GM12872 (cell line): ENCODE results near the gene CLDND2.

Experiments
- TF ChIP-seq, protein P1 (sequence below): IDR thresholded peaks from 3 replicates; pipeline ENCODE4 v1.5.1; 2011; ENCODE audit warnings: low read depth, mild to moderate bottlenecking, low read length, moderate library complexity; ENCODE audit not compliant: insufficient read depth

CLDND2 gene

DNA sequence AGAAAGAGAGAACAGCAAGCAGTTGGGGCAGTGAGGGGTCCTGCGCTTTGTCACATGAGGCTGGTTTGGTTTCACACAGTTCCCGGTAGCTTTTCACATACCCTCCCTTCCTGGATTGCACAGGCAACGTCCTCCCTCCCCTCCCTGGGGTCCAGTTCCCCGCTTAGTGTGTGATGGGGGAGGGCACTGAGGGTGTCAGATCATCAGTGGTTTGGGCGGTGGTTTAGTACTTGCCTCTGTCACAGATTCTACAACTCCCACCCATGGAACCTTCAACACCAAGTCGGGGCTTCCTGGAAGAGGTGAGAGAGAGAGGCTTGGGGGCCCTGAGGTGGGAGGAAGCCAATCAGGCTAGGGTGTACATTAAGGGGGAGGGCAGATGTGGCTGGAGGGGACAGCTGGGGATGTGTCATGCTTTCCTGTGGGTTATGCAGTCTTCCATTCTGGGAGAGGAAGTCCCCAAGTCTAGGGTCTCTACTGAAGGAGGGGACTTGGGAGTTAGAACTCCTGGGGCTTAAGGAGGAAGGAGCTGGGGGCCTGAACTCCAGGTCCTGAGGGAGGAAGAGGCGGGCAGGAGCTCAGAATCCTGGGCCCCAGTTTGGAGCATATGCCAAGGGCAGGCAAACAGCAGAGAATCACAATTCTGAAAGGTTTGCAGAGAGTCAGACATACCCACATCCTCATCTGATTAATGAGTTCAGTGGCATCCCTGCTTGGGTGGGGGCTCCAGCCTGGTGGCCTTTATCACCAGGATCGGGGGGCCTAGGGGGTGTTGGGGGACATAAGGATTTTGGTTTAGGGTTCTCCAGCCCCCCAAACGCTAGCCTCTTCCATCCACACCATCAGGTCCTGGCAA, 4.1 kb upstream of the CLDND2 start, which contains the start of gene NKG7:
Gene NKG7, minus strand, starts transcription at position 6 of the 856 bp plus-strand sequence. CDS start 119 bp downstream, outside the sequence.
- TF ChIP-seq, protein P1, sequence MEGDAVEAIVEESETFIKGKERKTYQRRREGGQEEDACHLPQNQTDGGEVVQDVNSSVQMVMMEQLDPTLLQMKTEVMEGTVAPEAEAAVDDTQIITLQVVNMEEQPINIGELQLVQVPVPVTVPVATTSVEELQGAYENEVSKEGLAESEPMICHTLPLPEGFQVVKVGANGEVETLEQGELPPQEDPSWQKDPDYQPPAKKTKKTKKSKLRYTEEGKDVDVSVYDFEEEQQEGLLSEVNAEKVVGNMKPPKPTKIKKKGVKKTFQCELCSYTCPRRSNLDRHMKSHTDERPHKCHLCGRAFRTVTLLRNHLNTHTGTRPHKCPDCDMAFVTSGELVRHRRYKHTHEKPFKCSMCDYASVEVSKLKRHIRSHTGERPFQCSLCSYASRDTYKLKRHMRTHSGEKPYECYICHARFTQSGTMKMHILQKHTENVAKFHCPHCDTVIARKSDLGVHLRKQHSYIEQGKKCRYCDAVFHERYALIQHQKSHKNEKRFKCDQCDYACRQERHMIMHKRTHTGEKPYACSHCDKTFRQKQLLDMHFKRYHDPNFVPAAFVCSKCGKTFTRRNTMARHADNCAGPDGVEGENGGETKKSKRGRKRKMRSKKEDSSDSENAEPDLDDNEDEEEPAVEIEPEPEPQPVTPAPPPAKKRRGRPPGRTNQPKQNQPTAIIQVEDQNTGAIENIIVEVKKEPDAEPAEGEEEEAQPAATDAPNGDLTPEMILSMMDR: no peak

DNA sequence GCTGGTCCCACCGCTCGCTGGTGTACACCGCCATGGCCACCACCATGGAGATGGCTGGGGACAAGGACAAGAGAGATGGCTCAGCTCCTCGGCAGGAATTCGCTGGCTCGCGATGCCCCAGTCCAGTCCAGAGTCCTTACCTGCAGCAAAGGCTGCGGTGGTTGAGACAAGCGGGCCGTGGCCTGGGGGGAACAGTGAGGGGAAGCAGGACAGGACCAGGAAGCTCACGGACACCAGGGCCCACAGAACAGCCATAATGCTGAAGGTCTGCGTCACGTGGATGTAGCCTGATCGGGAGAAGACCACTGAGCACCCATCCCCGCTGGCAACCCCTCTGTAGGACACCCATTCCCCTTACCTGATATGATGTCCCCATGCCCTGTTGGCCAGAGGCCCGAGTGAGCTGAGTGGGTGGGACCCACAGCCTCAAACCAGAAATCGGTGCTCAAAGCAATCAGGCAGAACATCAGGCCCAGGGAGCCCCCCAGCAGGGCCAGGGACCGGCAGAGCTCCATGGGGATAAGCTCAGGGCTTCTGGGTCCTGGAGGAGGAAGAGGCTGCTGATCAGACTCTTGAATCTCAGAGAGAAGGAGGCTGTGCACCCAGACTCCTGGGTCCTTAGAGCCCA, 3.3 kb upstream of the CLDND2 start:
- TF ChIP-seq, protein P1: no peak

- TF ChIP-seq, protein P1: no peak
Observed at GRCh38 chr19:51371186-51371690, 2.4 kb upstream of the CLDND2 start.

DNA sequence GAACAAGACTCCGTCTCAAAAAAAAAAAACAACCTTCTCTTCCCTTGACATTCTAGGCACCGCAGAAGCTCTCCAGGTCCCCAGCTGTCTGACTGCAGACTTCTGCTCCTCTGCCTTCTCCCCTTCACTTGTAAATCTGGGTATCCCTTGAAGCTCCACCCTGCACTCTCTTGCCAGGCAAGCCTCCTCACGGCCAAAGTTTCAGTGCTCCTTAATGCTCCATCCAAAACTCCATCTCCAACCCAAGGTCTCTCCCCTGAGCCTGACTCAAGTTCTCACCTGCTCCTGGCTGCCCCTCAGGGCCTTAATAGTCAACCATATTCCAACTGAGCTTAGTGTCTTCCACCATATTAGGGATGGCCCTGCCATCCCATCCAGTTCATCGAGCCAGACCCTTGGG, 1.4 kb upstream of the CLDND2 start:
- TF ChIP-seq, protein P1: no peak

- TF ChIP-seq, protein P1: no peak
Observed at GRCh38 chr19:51367565-51368365, 1.0 kb downstream of the CLDND2 start.

DNA sequence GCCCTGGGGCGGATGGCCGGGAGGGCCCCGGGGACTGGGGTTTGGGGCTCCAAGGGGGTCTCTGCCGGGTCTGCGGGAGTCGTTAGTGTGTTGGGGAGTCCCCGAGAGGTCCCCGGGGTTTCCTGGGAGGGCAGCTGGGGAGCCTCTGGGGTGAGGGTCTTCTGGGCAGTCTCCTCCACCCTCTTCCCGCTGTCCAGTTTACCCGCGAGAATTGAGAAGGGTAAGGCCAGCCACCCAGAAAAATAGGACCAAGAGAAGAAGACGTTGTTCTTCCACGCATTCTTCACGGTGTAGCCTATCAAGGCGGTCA, 1.6 kb downstream of the CLDND2 start:
- TF ChIP-seq, protein P1: no peak
